ENCODE measurements around the gene SLIT3.

DNA sequence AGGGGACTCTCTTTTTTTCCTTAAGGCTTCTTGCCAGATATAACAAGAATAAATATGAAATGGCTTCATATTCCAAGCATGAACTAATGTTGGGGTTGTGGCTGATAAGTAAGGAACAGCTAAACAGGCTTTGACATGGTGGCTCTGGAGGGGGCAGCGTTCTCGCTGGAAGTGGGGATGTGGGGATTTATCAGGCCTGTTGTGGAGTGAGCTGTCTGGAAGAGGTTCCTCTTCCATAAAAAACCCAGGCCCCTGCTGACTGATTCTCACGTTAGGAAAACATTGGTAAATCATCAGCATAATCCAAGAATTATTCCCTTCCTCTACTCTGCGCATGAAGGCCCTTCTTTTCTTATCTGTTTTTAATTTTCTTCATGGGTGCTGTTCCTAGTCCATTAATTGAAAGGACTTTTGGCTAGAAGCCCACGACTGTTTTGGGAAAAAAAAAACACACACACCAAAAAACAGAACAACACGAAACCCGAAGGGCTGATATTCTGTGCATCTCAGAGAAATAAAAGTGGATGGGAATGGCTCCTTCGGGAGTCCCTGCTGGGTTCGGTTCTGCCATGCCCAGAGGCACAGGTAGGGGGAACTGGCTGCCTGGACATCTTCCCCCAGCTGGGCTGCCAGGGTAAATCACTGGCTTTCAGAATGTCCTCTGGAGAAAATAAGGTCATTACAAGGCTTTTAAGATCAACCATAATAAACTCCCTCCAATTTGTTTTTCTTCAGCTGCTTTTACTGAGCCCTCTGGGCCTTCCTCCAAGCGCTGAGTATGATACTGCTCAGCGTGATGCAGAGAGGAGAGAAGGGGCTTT lies 297.0 kb downstream of the SLIT3 start:
- no peak for TF ChIP-seq POLR2AphosphoS5 (IDR thresholded peaks at IDR 0.05; ENCODE audit: borderline replicate concordance, low read depth, low read length)
- TF ChIP-seq EZH2 (IDR thresholded peaks at IDR 0.05) = no peak
- no peak for TF ChIP-seq FOXP2 (optimal IDR thresholded peaks at IDR 0.05; ENCODE audit: control extremely low read depth, extremely low read length, insufficient read depth)

Data from SK-N-MC (cell line).